Body of pancreas (tissue), 4 donors: ENCODE measurements around the gene ARIH1. TPM values are rescaled to one million over a fixed set of nuclear protein-coding genes. Genes with fewer than 3 reads are reported as not detected.

Experiments used
- ATAC-seq: fragments of 150-250 bp; one replicate; pipeline ENCODE4 v1.9.1; 2016
- DNase-seq, 4 donors: peaks; one replicate each; pipeline ENCODE4 v3.0.0-alpha.2; 2019
- H3K27ac ChIP-seq, 4 donors: fragments of 200-600 bp; sonication (generic); 1 replicate in 3 of 4; 2 replicates in 1 of 4; pipeline versions ENCODE4 v1.5.1 to v1.6.1; 2016 to 2019; ENCODE audit warnings: mild to moderate bottlenecking in 1 of 4, mixed read lengths in 1 of 4, moderate library complexity in 1 of 4
- H3K27me3 ChIP-seq, 2 donors: fragments of 200-600 bp; sonication (generic); one replicate each; pipeline ENCODE4 v1.6.0; 2016; ENCODE audit warnings: mild to moderate bottlenecking in 1 of 2
- H3K36me3 ChIP-seq, 2 donors: fragments of 200-600 bp; sonication (generic); replicated peaks in 1 of 2; 2 replicates each; pipeline ENCODE4 v1.5.1; 2016; ENCODE audit warnings: low read depth in 2 of 2; ENCODE audit not compliant: insufficient read depth in 1 of 2
- H3K4me1 ChIP-seq: fragments of 200-600 bp; sonication (generic); one replicate; pipeline ENCODE4 v1.6.0; 2016
- H3K4me3 ChIP-seq, 2 donors: fragments of 200-600 bp; sonication (generic); 1 replicate in 1 of 2; 2 replicates in 1 of 2; pipeline ENCODE4 v1.5.1; 2016 to 2019
- H3K9me3 ChIP-seq, 3 donors: fragments of 200-600 bp; sonication (generic); 1 replicate in 2 of 3; 2 replicates in 1 of 3; pipeline ENCODE4 v1.5.1; 2016
- POLR2A ChIP-seq, 3 donors: fragments of 450-650 bp; IDR thresholded peaks; one replicate each; pipeline ENCODE4 v1.6.1; 2016; ENCODE audit warnings: antibody characterized with exemption in 3 of 3, mild to moderate bottlenecking in 2 of 3
- WGBS, 2 donors: methylation state at CpG; one replicate each; pipeline ENCODE4 v1.1.5; 2017; 5-methylcytosine and 5-hydroxymethylcytosine counted together
- intact Hi-C: fragments of 100-400 bp; cut with DNase I; formaldehyde crosslinking; loops from one replicate; pipeline ENCODE4 v1.15.1; 2023
- total RNA-seq, 2 donors: library from RNA; depleted of rRNA; stranded (reverse); fragments of >200 nt; gene quantifications; one replicate each; pipeline ENCODE4 v1.1.0, GENCODE V29; 2016
- TF ChIP-seq, protein P1 (sequence below), 7 experiments: fragments of 450-650 bp in 4 of 7; fragments of 200-600 bp in 3 of 7; sonication (generic) in 3 of 7; IDR thresholded peaks; one replicate each; pipeline ENCODE4 v1.5.1; 2016 to 2019; ENCODE audit warnings: antibody characterized with exemption in 7 of 7

The ARIH1 gene
- total RNA-seq, 2 donors from 2014 or later = 28.5 to 52.1 TPM

DNA sequence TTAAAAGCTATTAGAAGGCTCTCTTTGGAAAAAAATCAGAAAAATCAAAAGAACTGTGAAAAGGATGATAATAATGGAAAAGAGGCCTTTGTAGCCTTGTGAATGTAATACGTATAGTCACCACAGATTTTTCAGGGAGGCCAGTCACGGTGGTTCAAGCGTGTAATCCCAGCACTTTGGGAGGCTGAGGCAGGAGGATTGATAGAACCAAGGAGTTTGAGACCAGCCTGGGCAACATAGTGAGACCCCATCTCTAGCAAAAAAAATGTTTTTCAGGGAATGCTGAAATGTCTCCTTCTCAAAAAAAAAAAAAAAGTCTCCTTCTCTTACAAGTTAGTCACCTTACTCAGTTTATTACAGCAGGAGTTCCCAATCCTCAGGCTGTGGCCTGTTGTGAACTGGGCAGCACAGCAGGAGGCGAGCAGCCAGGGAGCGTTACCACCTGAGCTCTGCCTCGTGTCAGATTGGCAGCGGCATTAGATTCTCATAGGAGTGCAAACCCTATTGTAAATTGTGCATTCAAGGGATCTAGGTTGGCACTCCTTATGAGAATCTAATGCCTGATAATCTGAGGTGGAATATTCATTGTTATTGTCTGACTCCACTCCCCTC lies 15.9 kb downstream of the ARIH1 start:
- intact Hi-C loops = no loop called here
- no peak overlapping the region for H3K27ac ChIP-seq
- H3K9me3 ChIP-seq = no peaks in the 10 kb centered on the region
- no peaks in the 10 kb centered on the region for H3K27me3 ChIP-seq
- H3K4me3 ChIP-seq = no peak overlapping the region
- H3K4me1 ChIP-seq = peaks cover 76% of the 10 kb centered on the region
- peak in 3 of 4 donors; percentile 13 to 44 (median 30) for DNase-seq
- no peak for ATAC-seq
- H3K36me3 ChIP-seq = no peaks in the 10 kb centered on the region
- 57 to 75% methylated on average over 7 of the region's 7 CpGs for WGBS, 2 donors
- TF ChIP-seq, protein P1, sequence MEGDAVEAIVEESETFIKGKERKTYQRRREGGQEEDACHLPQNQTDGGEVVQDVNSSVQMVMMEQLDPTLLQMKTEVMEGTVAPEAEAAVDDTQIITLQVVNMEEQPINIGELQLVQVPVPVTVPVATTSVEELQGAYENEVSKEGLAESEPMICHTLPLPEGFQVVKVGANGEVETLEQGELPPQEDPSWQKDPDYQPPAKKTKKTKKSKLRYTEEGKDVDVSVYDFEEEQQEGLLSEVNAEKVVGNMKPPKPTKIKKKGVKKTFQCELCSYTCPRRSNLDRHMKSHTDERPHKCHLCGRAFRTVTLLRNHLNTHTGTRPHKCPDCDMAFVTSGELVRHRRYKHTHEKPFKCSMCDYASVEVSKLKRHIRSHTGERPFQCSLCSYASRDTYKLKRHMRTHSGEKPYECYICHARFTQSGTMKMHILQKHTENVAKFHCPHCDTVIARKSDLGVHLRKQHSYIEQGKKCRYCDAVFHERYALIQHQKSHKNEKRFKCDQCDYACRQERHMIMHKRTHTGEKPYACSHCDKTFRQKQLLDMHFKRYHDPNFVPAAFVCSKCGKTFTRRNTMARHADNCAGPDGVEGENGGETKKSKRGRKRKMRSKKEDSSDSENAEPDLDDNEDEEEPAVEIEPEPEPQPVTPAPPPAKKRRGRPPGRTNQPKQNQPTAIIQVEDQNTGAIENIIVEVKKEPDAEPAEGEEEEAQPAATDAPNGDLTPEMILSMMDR (IDR thresholded peaks at IDR 0.05) = no peak
- TF ChIP-seq POLR2A (IDR thresholded peaks at IDR 0.05) = no peak

DNA sequence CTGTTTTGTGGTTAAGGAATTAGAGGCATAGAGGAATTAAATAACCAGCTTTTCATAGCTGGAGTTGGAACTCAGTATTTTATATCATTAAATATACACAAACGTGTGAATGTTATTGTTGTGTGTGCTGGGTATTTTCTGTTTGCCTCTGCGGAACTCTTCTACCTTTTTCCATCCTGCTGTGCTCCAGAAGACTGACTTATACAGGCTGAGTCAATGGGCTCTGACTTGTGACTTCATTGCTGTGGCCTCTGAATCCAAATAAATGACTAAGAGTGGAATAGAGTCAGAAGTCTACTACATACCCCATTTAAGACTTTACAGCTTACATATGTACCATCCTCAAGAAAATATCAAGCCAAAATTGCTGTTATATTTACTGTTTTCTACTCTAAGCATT lies 17.6 kb downstream of the ARIH1 start:
- ATAC-seq (no peak), DNase-seq (no peak)
- TF ChIP-seq, protein P1 (IDR thresholded peaks at IDR 0.05) = no peak
- TF ChIP-seq POLR2A (IDR thresholded peaks at IDR 0.05) = no peak
- intact Hi-C loops = no loop called here
- 49 to 60% methylated on average over 2 of the region's 2 CpGs for WGBS, 2 donors
- Histone ChIP-seq H3K27ac (no peak overlapping the region), H3K27me3 (no peaks in the 10 kb centered on the region), H3K4me1 (peaks cover 73% of the 10 kb centered on the region), H3K9me3 (no peaks in the 10 kb centered on the region), H3K36me3 (no peaks in the 10 kb centered on the region), H3K4me3 (no peak overlapping the region)

DNA sequence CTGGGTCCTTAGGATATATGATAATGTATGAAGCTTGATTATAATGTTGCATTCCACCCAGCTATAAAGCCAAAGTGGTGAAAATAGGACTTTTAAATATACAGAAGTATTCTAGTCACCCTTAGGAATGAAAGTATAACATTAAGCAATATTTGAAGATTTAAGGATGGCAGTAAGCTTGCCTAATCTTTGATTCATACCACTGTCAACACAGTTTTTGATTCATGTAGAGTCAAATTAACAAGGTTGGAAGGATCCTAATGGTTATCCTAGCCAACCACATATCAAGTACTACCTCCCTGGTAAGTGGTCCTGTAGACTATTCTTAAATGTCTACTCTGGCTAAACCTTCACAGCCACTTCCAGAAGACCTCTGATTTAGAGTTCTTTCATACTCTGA lies 18.6 kb downstream of the ARIH1 start:
- DNase-seq (no peak), ATAC-seq (no peak)
- no peaks in the 10 kb centered on the region for H3K27me3 ChIP-seq
- H3K9me3 ChIP-seq = no peaks in the 10 kb centered on the region
- H3K36me3 ChIP-seq = no peaks in the 10 kb centered on the region
- H3K4me3 ChIP-seq = no peak overlapping the region
- no peak for TF ChIP-seq POLR2A (IDR thresholded peaks at IDR 0.05)
- peaks cover 66% of the 10 kb centered on the region for H3K4me1 ChIP-seq
- intact Hi-C loops = no loop called here
- no peak overlapping the region for H3K27ac ChIP-seq

DNA sequence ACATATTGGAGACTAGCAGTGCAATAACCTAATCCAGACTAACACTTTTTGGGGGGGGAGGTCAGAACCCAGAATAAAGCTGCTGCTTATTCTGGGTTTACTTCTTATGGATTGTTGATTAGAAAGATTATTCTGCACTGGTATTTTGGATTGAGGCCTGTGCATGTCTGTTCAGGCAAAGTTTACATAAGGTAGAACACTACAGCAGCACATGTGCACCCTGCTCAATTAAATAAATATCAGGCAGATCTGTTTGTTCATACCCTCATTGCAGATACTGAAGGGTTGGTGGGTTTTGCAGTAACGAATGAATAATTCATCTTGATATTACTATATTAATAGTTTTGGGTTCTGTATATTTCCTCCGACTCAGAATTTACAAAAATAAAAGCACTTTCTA lies 19.1 kb downstream of the ARIH1 start:
- Histone ChIP-seq H3K36me3 (no peaks in the 10 kb centered on the region), H3K4me1 (peaks cover 63% of the 10 kb centered on the region), H3K27me3 (no peaks in the 10 kb centered on the region), H3K4me3 (no peak overlapping the region), H3K9me3 (no peaks in the 10 kb centered on the region), H3K27ac (no peak overlapping the region)
- no peak for TF ChIP-seq POLR2A (IDR thresholded peaks at IDR 0.05)
- TF ChIP-seq, protein P1 (IDR thresholded peaks at IDR 0.05) = no peak
- 30 to 33% methylated on average over 2 of the region's 2 CpGs for WGBS, 2 donors
- intact Hi-C loops = no loop called here
- DNase-seq (no peak), ATAC-seq (no peak)

DNA sequence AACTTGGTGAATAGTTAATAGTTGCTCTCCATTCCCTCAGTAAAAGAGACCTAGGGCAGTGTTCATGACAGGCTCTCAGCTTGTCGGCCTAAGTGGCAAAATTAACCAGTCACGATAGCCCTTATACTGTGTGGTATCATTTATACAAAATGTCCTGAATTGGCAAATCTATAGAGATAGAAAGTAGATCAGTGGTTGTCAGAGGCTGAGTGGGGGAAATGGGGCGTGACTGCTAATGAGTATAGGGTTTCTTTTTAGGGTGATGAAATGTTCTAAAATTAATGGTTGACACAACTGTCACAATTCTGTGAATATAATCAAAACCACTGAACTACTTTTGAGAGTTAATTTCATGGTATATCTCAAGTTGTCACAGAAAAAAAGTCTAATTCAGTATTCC lies 20.9 kb downstream of the ARIH1 start:
- DNase-seq (no peak), ATAC-seq (no peak)
- H3K4me1 ChIP-seq = peaks cover 51% of the 10 kb centered on the region
- no peak for TF ChIP-seq POLR2A (IDR thresholded peaks at IDR 0.05)
- TF ChIP-seq, protein P1 (IDR thresholded peaks at IDR 0.05) = no peak
- H3K27me3 ChIP-seq = no peaks in the 10 kb centered on the region
- no peaks in the 10 kb centered on the region for H3K9me3 ChIP-seq
- 85% methylated on average over 3 of the region's 3 CpGs for WGBS, 2 donors
- H3K4me3 ChIP-seq = no peak overlapping the region
- H3K27ac ChIP-seq = no peak overlapping the region
- intact Hi-C loops = no loop called here
- H3K36me3 ChIP-seq = peaks cover 0 to 2% of the 10 kb centered on the region in 2 donors
